Keratinocyte (primary cell): ENCODE data around the gene PKNOX2.

ENCODE experiments used
- CTCF ChIP-seq, 3 experiments: IDR thresholded peaks in 1 of 3; conservative IDR thresholded peaks in 1 of 3; optimal IDR thresholded peaks in 1 of 3; 2 replicates in 2 of 3; 3 replicates in 1 of 3; pipeline versions ENCODE3 to v1.5.1; 2011; ENCODE audit warnings: low read length in 3 of 3, mild to moderate bottlenecking in 3 of 3, moderate library complexity in 2 of 3, control low read depth in 1 of 3, inconsistent platforms in 1 of 3; ENCODE audit not compliant: insufficient read depth in 2 of 3; ENCODE audit errors: extremely low read depth in 1 of 3
- EZH2 ChIP-seq: IDR thresholded peaks from one replicate; pipeline ENCODE4 v1.6.1; 2012; ENCODE audit warnings: inconsistent platforms, mild to moderate bottlenecking, low read length, moderate library complexity

- TF ChIP-seq EZH2 (peak; percentile 10), CTCF (optimal IDR thresholded peaks at IDR 0.05 in 1 of 3, IDR thresholded peaks at IDR 0.05 in 1 of 3, conservative IDR thresholded peaks at IDR 0.05 in 1 of 3; ENCODE audit: extremely low read depth in 1 of 3, insufficient read depth in 2 of 3, low read length in 3 of 3) (no peak)
Observed at GRCh38 chr11:125381499-125382044, 217.0 kb downstream of the PKNOX2 start.
